H1 (cell line): ENCODE measurements around the gene MAP3K13. TPM values are rescaled to one million over a fixed set of nuclear protein-coding genes. Genes with fewer than 3 reads are reported as not detected.

Experiments
- CTCF ChIA-PET: fragments of 300-600 bp; sonication (Branson Sonifier 250); formaldehyde crosslinking; loops from one replicate; lab custom pipeline; 2021; ENCODE audit not compliant: partially characterized antibody; lab: Charles Lee
- POLR2A ChIA-PET: fragments of 300-600 bp; sonication (Branson Sonifier 250); formaldehyde crosslinking; loops from one replicate; lab custom pipeline; 2021; ENCODE audit warnings: inconsistent platforms; ENCODE audit not compliant: partially characterized antibody; lab: Charles Lee
- DNase-seq, 2 experiments: peaks; one replicate each; pipeline versions ENCODE4 v3.0.0 to v3.0.0-alpha.2; 2010 to 2022; ENCODE audit warnings: low spot score in 2 of 2, low read depth in 1 of 2, mixed read lengths in 1 of 2
- FAIRE-seq: peaks from 2 replicates; lab custom pipeline; 2011; peaks lifted over from hg19 to GRCh38; lab: Jason Lieb, UNC
- H2AFZ ChIP-seq: 2 replicates; pipeline ENCODE4 v1.8.1; 2012; ENCODE audit warnings: low read length, inconsistent platforms
- H2AK5ac ChIP-seq: 2 replicates; pipeline ENCODE4 v1.6.1; 2013; ENCODE audit warnings: low read depth, low read length
- H2BK120ac ChIP-seq: replicated peaks from 2 replicates; pipeline ENCODE3; 2013; ENCODE audit warnings: low read depth, low read length, inconsistent platforms
- H2BK12ac ChIP-seq: 2 replicates; pipeline ENCODE4 v1.6.1; 2013; ENCODE audit warnings: low read depth, low read length
- H2BK15ac ChIP-seq: 2 replicates; pipeline ENCODE4 v1.6.1; 2013; ENCODE audit warnings: low read length
- H2BK20ac ChIP-seq: 2 replicates; pipeline ENCODE4 v1.6.1; 2013; ENCODE audit warnings: low read length
- H2BK5ac ChIP-seq: 2 replicates; pipeline ENCODE4 v1.6.1; 2013; ENCODE audit warnings: low read depth, low read length
- H3K14ac ChIP-seq: 2 replicates; pipeline ENCODE4 v1.6.1; 2013; ENCODE audit warnings: inconsistent platforms; ENCODE audit not compliant: insufficient read length
- H3K18ac ChIP-seq: 2 replicates; pipeline ENCODE4 v1.6.1; 2013; ENCODE audit warnings: low read length; ENCODE audit errors: extremely low read depth
- H3K23ac ChIP-seq: 2 replicates; pipeline ENCODE4 v1.6.1; 2013; ENCODE audit warnings: inconsistent platforms; ENCODE audit not compliant: insufficient read length
- H3K23me2 ChIP-seq: 2 replicates; pipeline ENCODE4 v1.6.1; 2013; ENCODE audit warnings: low read depth, low read length
- H3K27ac ChIP-seq: 2 replicates; pipeline ENCODE4 v1.6.1; 2011; ENCODE audit warnings: low read depth, low read length, inconsistent platforms
- H3K27me3 ChIP-seq, 4 experiments: replicated peaks in 1 of 4; 1 replicate in 1 of 4; 2 replicates in 3 of 4; pipeline versions ENCODE4 v1.6.1 to v1.8.1; 2011 to 2013; ENCODE audit warnings: low read length in 3 of 4, mild to moderate bottlenecking in 3 of 4, inconsistent platforms in 2 of 4, mixed read lengths in 2 of 4, moderate library complexity in 1 of 4; ENCODE audit not compliant: control insufficient read depth in 3 of 4, insufficient read depth in 3 of 4; ENCODE audit errors: extremely low read depth in 1 of 4
- H3K36me3 ChIP-seq, 4 experiments: 2 replicates each; pipeline versions ENCODE4 v1.6.1 to v1.8.1; 2011 to 2013; ENCODE audit warnings: mild to moderate bottlenecking in 4 of 4, low read length in 3 of 4, moderate library complexity in 2 of 4, control low read depth in 1 of 4, inconsistent platforms in 1 of 4; ENCODE audit not compliant: insufficient read depth in 4 of 4, control insufficient read depth in 2 of 4
- H3K4ac ChIP-seq: replicated peaks from 2 replicates; pipeline ENCODE3; 2013; ENCODE audit warnings: low read length, low read depth, mixed read lengths, inconsistent platforms; ENCODE audit not compliant: insufficient read length
- H3K4me1 ChIP-seq, 4 experiments: replicated peaks in 1 of 4; 1 replicate in 1 of 4; 2 replicates in 3 of 4; pipeline versions ENCODE4 v1.6.1 to v1.8.1; 2011 to 2013; ENCODE audit warnings: low read length in 3 of 4, inconsistent platforms in 2 of 4, mixed read lengths in 1 of 4; ENCODE audit not compliant: insufficient read depth in 4 of 4, control insufficient read depth in 3 of 4
- H3K4me2 ChIP-seq, 2 experiments: 2 replicates each; pipeline versions ENCODE4 v1.6.1 to v1.8.1; 2011 to 2013; ENCODE audit warnings: low read depth in 2 of 2, low read length in 2 of 2, control low read depth in 1 of 2, inconsistent platforms in 1 of 2, mild to moderate bottlenecking in 1 of 2; ENCODE audit not compliant: insufficient read depth in 1 of 2
- H3K4me3 ChIP-seq, 4 experiments: fragments of 200-600, 300-600 bp in 1 of 4; sonication (generic), shearing (Covaris generic), sonication (Bioruptor Twin) in 1 of 4; 2 replicates each; pipeline versions ENCODE4 v1.5.1 to v1.8.1; 2011 to 2016; ENCODE audit warnings: low read length in 4 of 4, low read depth in 3 of 4, control low read depth in 2 of 4, inconsistent platforms in 2 of 4, mild to moderate bottlenecking in 2 of 4, mixed read lengths in 1 of 4, moderate library complexity in 1 of 4; ENCODE audit not compliant: insufficient read depth in 2 of 4; ENCODE audit errors: extremely low read depth in 1 of 4
- H3K56ac ChIP-seq: replicated peaks from 2 replicates; pipeline ENCODE3; 2013; ENCODE audit warnings: low read depth, mild to moderate bottlenecking, mixed read lengths, low read length, inconsistent platforms; ENCODE audit not compliant: insufficient read length
- H3K79me1 ChIP-seq: 2 replicates; pipeline ENCODE4 v1.6.1; 2013; ENCODE audit warnings: low read depth, low read length, control low read depth
- H3K79me2 ChIP-seq, 2 experiments: 2 replicates each; pipeline versions ENCODE4 v1.6.1 to v1.8.1; 2012 to 2013; ENCODE audit warnings: low read length in 2 of 2, mild to moderate bottlenecking in 2 of 2, inconsistent platforms in 1 of 2; ENCODE audit not compliant: insufficient read depth in 2 of 2, control insufficient read depth in 1 of 2
- H3K9ac ChIP-seq, 4 experiments: replicated peaks in 1 of 4; 1 replicate in 1 of 4; 2 replicates in 3 of 4; pipeline versions ENCODE4 v1.6.1 to v1.8.1; 2011 to 2013; ENCODE audit warnings: low read depth in 3 of 4, low read length in 3 of 4, control low read depth in 2 of 4, mild to moderate bottlenecking in 2 of 4, moderate library complexity in 2 of 4, inconsistent platforms in 1 of 4; ENCODE audit errors: extremely low read depth in 1 of 4
- H3K9me3 ChIP-seq, 2 experiments: 2 replicates each; pipeline versions ENCODE4 v1.6.1 to v1.8.1; 2012 to 2013; ENCODE audit warnings: mild to moderate bottlenecking in 2 of 2, moderate library complexity in 2 of 2, control low read depth in 1 of 2, inconsistent platforms in 1 of 2, low read depth in 1 of 2, low read length in 1 of 2, mixed read lengths in 1 of 2; ENCODE audit not compliant: insufficient read depth in 2 of 2
- H4K20me1 ChIP-seq, 2 experiments: replicated peaks in 1 of 2; 2 replicates each; pipeline versions ENCODE3 to v1.8.1; 2011 to 2013; ENCODE audit warnings: inconsistent platforms in 2 of 2, low read length in 2 of 2, mild to moderate bottlenecking in 1 of 2; ENCODE audit not compliant: insufficient read depth in 2 of 2, control insufficient read depth in 1 of 2
- H4K5ac ChIP-seq: 2 replicates; pipeline ENCODE4 v1.6.1; 2013; ENCODE audit warnings: low read length, low read depth, mixed read lengths, inconsistent platforms; ENCODE audit not compliant: insufficient read length
- H4K8ac ChIP-seq: 2 replicates; pipeline ENCODE4 v1.8.0; 2013; ENCODE audit warnings: mild to moderate bottlenecking, moderate library complexity, low read length, inconsistent platforms; ENCODE audit not compliant: insufficient read depth; ENCODE audit errors: extremely low read depth
- H4K91ac ChIP-seq: replicated peaks from 2 replicates; pipeline ENCODE3; 2013; ENCODE audit warnings: low read length, mixed read lengths, inconsistent platforms; ENCODE audit not compliant: insufficient read length
- BACH1 ChIP-seq: IDR thresholded peaks from 2 replicates; pipeline ENCODE4 v1.6.1; 2012; ENCODE audit warnings: low read length, improper control_type of control experiment
- BCL11A ChIP-seq, 2 experiments: IDR thresholded peaks; one replicate each; pipeline ENCODE4 v1.6.1; 2011; ENCODE audit warnings: low read depth in 2 of 2, low read length in 2 of 2, mild to moderate bottlenecking in 2 of 2
- CEBPB ChIP-seq: IDR thresholded peaks from 2 replicates; pipeline ENCODE4 v1.6.1; 2012; ENCODE audit warnings: low read depth, low read length
- EGR1 ChIP-seq: IDR thresholded peaks from 2 replicates; pipeline ENCODE4 v1.6.1; 2011; ENCODE audit warnings: low read depth, low read length, borderline replicate concordance
- FOSL1 ChIP-seq: IDR thresholded peaks from 2 replicates; pipeline ENCODE4 v1.6.1; 2011; ENCODE audit warnings: mild to moderate bottlenecking, low read depth, low read length, moderate library complexity; ENCODE audit not compliant: insufficient read depth
- GTF2F1 ChIP-seq: IDR thresholded peaks from 2 replicates; pipeline ENCODE4 v1.6.1; 2012; ENCODE audit warnings: low read depth, low read length, improper control_type of control experiment, borderline replicate concordance
- HDAC6 ChIP-seq: IDR thresholded peaks from one replicate; pipeline ENCODE4 v1.7.1; 2012; ENCODE audit warnings: low read depth, mild to moderate bottlenecking, inconsistent platforms, low read length, moderate library complexity
- SIRT6 ChIP-seq: IDR thresholded peaks from one replicate; pipeline ENCODE4 v1.7.1; 2012; ENCODE audit warnings: low read length, inconsistent platforms
- TEAD4 ChIP-seq: IDR thresholded peaks from 2 replicates; pipeline ENCODE4 v1.6.1; 2012; ENCODE audit warnings: low read depth, low read length, inconsistent platforms, mixed read lengths
- ZNF274 ChIP-seq: IDR thresholded peaks from 2 replicates; pipeline ENCODE4 v1.7.0; 2012; ENCODE audit warnings: low read length, borderline replicate concordance; ENCODE audit errors: extremely low read depth
- WGBS, 2 experiments: shearing (Covaris generic) in 1 of 2; methylation state at CpG; one replicate each; pipeline versions ENCODE4 v1.1.6 to v1.1.7; 2013 to 2015; ENCODE audit warnings: low lambda C conversion rate in 2 of 2, mixed read lengths in 2 of 2, inconsistent platforms in 1 of 2, low coverage in 1 of 2, missing lambda C conversion rate in 1 of 2; ENCODE audit not compliant: insufficient replicate concordance in 2 of 2, insufficient coverage in 1 of 2, insufficient read length in 1 of 2; ENCODE audit errors: extremely low coverage in 1 of 2, missing lambda C conversion rate in 1 of 2; 5-methylcytosine and 5-hydroxymethylcytosine counted together
- polyA plus RNA-seq, 7 experiments: library from polyadenylated mRNA; depleted of rRNA in 3 of 7; stranded (reverse) in 5 of 7; unstranded in 2 of 7; fragments of >200 nt in 5 of 7; fragments of 200-250 nt in 2 of 7; gene quantifications; 1 replicate in 5 of 7; 2 replicates in 1 of 7; 4 replicates in 1 of 7; pipeline versions ENCODE4 v1.2.1 to v1.2.3, GENCODE V29; 2011 to 2013; ENCODE audit warnings: missing spikeins in 2 of 7, mixed read lengths in 2 of 7
- total RNA-seq: library from RNA; stranded (reverse); fragmentation: NEBNext Ultra II Directional; extraction: Animal tissue kit (Norgen Biotek cat#: 25700); gene quantifications from 2 replicates; pipeline ENCODE4 v1.2.1, GENCODE V29; 2021

MAP3K13 gene
- total and polyA plus RNA-seq, 2 of the 8 experiments (the other 6 are each of a cell fraction or from before 2014, with no cell fraction given), result 6.8 to 17.9 TPM

DNA sequence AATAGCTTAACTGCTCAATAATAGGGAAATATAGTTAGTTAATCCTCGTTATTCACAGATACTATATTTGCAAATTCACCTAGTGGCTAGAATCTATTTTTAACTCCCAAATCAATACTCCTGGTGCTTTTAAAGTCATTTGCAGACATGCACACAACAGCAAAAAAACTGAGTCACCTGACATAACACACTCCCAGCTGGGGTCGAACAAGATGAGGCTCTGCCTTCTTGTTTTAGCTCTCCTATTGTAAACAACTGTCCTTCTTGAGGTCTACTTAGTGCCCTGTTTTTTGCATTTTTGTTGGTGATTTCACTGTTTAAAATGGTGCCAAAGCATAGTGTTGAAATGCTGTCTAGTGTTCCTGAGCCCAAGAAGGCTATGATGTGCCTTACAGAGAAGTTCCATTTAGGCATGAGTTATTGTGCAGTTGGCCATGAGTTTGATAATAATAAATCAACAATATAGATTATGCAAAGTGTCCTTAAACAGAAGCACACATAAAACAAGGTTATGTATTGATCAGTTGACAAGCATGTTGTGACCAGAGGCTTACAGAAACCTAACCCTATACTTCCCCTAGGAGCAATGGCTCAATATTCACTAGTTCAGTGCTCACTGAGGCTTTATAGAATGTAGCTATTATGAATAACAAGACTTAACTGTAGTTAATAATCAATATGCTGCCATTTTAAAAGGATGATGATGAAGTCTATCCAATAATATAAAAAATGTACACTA, 18.6 kb downstream of the MAP3K13 start:
- FAIRE-seq, result no peak

More for the DNA sequence above, 18.6 kb downstream of the MAP3K13 start:
- Histone ChIP-seq H3K4me1 (no peaks in the 10 kb centered on the region), H2BK120ac (no peak overlapping the region), H3K27ac (no peak overlapping the region), H3K79me2 (no peaks in the 10 kb centered on the region), H3K23me2 (no peaks in the 10 kb centered on the region), H3K4ac (no peak overlapping the region), H3K79me1 (no peaks in the 10 kb centered on the region), H4K20me1 (no peaks in the 10 kb centered on the region), H3K18ac (no peak overlapping the region), H2BK20ac (no peak overlapping the region), H4K91ac (no peak overlapping the region), H3K23ac (no peak overlapping the region), H3K9ac (no peak overlapping the region), H4K8ac (no peak overlapping the region), H3K36me3 (no peaks in the 10 kb centered on the region), H2AFZ (no peak overlapping the region), H2AK5ac (no peak overlapping the region), H3K27me3 (no peaks in the 10 kb centered on the region), H3K9me3 (peaks cover 0 to 6% of the 10 kb centered on the region in 2 experiments; a peak in 1 of 4 replicates), H4K5ac (no peak overlapping the region), H2BK5ac (no peak overlapping the region), H2BK12ac (no peak overlapping the region), H3K56ac (no peak overlapping the region), H2BK15ac (no peak overlapping the region), H3K4me2 (no peak overlapping the region), H3K4me3 (no peak overlapping the region), H3K14ac (no peak overlapping the region)
- DNase-seq, result no peak
- TF ChIP-seq GTF2F1, result no peak
- TF ChIP-seq SIRT6, result no peak
- TF ChIP-seq HDAC6, result no peak
- no peak for TF ChIP-seq BACH1
- no peak for TF ChIP-seq ZNF274
- TF ChIP-seq FOSL1, result no peak
- no peak for TF ChIP-seq TEAD4
- no peak for TF ChIP-seq EGR1
- TF ChIP-seq CEBPB, result no peak
- TF ChIP-seq BCL11A (IDR thresholded peaks at IDR 0.05; ENCODE audit: low read depth in 2 of 2, low read length in 2 of 2), result no peak
- WGBS, 2 experiments, result 89% methylated on average over 2 of the region's 2 CpGs; no CpG with 5 or more reads in 1 of the 2 experiments
- ChIA-PET POLR2A (no interaction called here), CTCF (interaction anchor here (0.9 kb wide), 1 partner anchor 15 kb away, joined by 3 read pairs; no protein-coding TSS in a partner anchor)
